Measurements from ENCODE around the gene LAPTM5. TPM values are rescaled to one million over a fixed set of nuclear protein-coding genes. Genes with fewer than 3 reads are reported as not detected.

LAPTM5 gene
- total RNA-seq, 1 experiment from 2014 or later, result 1.9 TPM

DNA sequence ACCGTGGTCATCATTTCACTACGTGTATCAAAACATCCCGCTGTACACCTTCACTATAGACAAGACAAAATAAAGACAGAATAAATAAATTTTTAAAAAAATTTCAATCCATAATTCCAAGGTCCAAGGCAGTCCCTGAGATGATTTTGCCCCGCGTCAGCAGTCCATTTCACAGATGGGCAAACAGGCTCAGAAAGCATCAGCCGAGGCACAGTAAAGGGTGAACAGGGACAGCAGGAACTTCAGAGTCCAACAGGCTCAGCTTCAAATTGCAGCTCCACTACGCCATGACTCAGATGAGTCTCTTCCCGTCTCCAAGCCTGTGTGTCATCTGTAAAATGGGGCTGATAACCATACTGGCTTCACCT is 49.2 kb downstream of the LAPTM5 start:
- no TSS peak for BruUV-seq (replicated peaks)
- ChIA-PET CTCF (interaction anchor here (0.6 to 0.9 kb wide), 3 partner anchors 10 to 913 kb away, joined by 3 to 4 read pairs (median 3); no protein-coding TSS in a partner anchor), POLR2A (no interaction called here)

DNA sequence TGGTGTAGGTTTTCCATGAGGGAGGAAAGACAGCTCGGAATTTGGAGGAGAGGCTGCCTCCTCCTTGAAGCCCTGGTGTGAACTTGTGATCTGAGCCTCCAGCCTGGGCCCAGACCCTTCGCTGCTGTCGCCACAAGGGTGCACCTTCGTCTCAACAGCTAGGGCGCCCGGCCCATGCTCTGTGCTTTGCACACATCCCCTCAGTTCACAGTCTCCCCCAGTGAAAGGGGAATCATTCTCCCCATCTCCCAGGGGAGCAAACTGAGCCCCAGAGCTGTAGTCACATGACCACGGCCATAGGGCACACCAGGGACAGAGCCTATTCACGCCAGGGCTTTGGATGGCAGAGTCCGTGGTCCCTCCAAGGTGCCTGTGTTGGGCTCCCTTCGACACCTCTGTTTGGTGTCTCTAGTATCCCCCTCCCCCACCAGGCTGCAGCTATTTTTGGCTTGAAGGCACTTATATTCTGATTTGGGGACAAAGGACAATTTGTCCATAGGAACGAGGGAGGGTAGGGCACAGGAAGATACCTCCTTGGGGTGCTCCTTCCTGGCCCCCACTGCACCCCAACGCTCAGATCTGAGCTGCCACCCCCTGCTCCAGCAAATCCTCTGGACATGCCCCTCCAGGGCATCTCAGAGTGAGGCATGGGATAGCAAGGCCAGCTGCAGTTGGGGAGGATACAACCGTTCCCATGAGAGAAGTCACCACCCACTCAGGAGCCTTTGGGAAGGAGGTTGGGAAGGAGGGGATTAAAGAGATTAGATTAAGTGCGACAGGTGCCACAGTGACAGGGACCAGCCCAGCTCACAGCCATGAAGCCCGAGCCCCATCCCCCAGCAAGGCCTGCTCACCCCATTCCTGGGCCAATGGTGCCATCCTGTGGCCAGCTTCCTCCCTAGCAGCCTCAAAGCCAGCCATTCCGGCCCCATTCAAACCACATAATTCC is 49.9 kb downstream of the LAPTM5 start:
- intact Hi-C loops (cut with micrococcal nuclease; ENCODE audit: unreplicated experiment) (loop anchor here (5.0 to 10.0 kb wide), 3 partner anchors 603 to 1470 kb away; partner anchors contain the start of gene PTPRU), in situ Hi-C loops (cut with HindIII; ENCODE audit: low pct_unique_long_range_greater_than_20kb, low sequenced_read_pairs) (no loop called here)
- ChIA-PET CTCF (interaction anchor here (0.6 to 0.9 kb wide), 6 partner anchors 11 to 913 kb away, joined by 3 to 5 read pairs (median 3); no protein-coding TSS in a partner anchor), POLR2A (interaction anchor here (0.5 kb wide), 1 partner anchor 1474 kb away, joined by 12 read pairs; no protein-coding TSS in a partner anchor)
- DNase-seq (ENCODE audit: low read depth, low spot score), result peak; percentile 33
- no peaks in the 10 kb centered on the region for H3K36me3 ChIP-seq (ENCODE audit: control insufficient read depth, insufficient read depth, low read length)
- TF ChIP-seq, protein P1, sequence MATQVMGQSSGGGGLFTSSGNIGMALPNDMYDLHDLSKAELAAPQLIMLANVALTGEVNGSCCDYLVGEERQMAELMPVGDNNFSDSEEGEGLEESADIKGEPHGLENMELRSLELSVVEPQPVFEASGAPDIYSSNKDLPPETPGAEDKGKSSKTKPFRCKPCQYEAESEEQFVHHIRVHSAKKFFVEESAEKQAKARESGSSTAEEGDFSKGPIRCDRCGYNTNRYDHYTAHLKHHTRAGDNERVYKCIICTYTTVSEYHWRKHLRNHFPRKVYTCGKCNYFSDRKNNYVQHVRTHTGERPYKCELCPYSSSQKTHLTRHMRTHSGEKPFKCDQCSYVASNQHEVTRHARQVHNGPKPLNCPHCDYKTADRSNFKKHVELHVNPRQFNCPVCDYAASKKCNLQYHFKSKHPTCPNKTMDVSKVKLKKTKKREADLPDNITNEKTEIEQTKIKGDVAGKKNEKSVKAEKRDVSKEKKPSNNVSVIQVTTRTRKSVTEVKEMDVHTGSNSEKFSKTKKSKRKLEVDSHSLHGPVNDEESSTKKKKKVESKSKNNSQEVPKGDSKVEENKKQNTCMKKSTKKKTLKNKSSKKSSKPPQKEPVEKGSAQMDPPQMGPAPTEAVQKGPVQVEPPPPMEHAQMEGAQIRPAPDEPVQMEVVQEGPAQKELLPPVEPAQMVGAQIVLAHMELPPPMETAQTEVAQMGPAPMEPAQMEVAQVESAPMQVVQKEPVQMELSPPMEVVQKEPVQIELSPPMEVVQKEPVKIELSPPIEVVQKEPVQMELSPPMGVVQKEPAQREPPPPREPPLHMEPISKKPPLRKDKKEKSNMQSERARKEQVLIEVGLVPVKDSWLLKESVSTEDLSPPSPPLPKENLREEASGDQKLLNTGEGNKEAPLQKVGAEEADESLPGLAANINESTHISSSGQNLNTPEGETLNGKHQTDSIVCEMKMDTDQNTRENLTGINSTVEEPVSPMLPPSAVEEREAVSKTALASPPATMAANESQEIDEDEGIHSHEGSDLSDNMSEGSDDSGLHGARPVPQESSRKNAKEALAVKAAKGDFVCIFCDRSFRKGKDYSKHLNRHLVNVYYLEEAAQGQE (IDR thresholded peaks at IDR 0.05; ENCODE audit: insufficient read depth in 1 of 2, low read depth in 2 of 2, low read length in 1 of 2), result no peak; a peak in 1 of 4 replicates
- TF ChIP-seq, protein P2, sequence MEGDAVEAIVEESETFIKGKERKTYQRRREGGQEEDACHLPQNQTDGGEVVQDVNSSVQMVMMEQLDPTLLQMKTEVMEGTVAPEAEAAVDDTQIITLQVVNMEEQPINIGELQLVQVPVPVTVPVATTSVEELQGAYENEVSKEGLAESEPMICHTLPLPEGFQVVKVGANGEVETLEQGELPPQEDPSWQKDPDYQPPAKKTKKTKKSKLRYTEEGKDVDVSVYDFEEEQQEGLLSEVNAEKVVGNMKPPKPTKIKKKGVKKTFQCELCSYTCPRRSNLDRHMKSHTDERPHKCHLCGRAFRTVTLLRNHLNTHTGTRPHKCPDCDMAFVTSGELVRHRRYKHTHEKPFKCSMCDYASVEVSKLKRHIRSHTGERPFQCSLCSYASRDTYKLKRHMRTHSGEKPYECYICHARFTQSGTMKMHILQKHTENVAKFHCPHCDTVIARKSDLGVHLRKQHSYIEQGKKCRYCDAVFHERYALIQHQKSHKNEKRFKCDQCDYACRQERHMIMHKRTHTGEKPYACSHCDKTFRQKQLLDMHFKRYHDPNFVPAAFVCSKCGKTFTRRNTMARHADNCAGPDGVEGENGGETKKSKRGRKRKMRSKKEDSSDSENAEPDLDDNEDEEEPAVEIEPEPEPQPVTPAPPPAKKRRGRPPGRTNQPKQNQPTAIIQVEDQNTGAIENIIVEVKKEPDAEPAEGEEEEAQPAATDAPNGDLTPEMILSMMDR (IDR thresholded peaks at IDR 0.05), result peak; percentile 86
- TF ChIP-seq SIN3A (IDR thresholded peaks at IDR 0.05; ENCODE audit: borderline replicate concordance, insufficient read depth, low read depth, low read length) (no peak), POLR2AphosphoS5 (IDR thresholded peaks at IDR 0.05; ENCODE audit: low read depth, low read length) (no peak), TCF7L2 (IDR thresholded peaks at IDR 0.05; ENCODE audit: low read depth, low read length) (no peak)
- ATAC-seq, result peak; percentile 91
- no TSS peak for BruUV-seq (replicated peaks)
- no peaks in the 10 kb centered on the region for H3K9me3 ChIP-seq (ENCODE audit: control insufficient read depth, insufficient read depth, low read depth, low read length)
- no peak overlapping the region for H3K27ac ChIP-seq (ENCODE audit: low read length)
- H3K4me1 ChIP-seq (ENCODE audit: control insufficient read depth, insufficient read depth, low read length), result no peaks in the 10 kb centered on the region
- no peak overlapping the region for H3K4me3 ChIP-seq (ENCODE audit: low read depth in 2 of 2, low read length in 2 of 2)
- no peaks in the 10 kb centered on the region; the same call in 1 of the 2 replicates for H3K27me3 ChIP-seq (ENCODE audit: control insufficient read depth, insufficient read depth, low read length)

More for the DNA sequence above, 49.2 kb downstream of the LAPTM5 start:
- intact Hi-C loops (cut with micrococcal nuclease; ENCODE audit: unreplicated experiment) (loop anchor here (5.0 to 10.0 kb wide), 3 partner anchors 604 to 1471 kb away; partner anchors contain the start of gene PTPRU), in situ Hi-C loops (cut with HindIII; ENCODE audit: low pct_unique_long_range_greater_than_20kb, low sequenced_read_pairs) (no loop called here)
- ATAC-seq (no peak; the same call in 1 of the 2 replicates), DNase-seq (ENCODE audit: low read depth, low spot score) (no peak)
- TF ChIP-seq, protein P1 (IDR thresholded peaks at IDR 0.05; ENCODE audit: insufficient read depth in 1 of 2, low read depth in 2 of 2, low read length in 1 of 2), result no peak
- TF ChIP-seq, protein P2 (IDR thresholded peaks at IDR 0.05), result peak; percentile 53
- H3K4me1 ChIP-seq (ENCODE audit: control insufficient read depth, insufficient read depth, low read length), result no peaks in the 10 kb centered on the region
- H3K27ac ChIP-seq (ENCODE audit: low read length), result no peak overlapping the region
- H3K9me3 ChIP-seq (ENCODE audit: control insufficient read depth, insufficient read depth, low read depth, low read length), result no peaks in the 10 kb centered on the region
- H3K4me3 ChIP-seq (ENCODE audit: low read depth in 2 of 2, low read length in 2 of 2), result no peak overlapping the region
- H3K27me3 ChIP-seq (ENCODE audit: control insufficient read depth, insufficient read depth, low read length), result no peaks in the 10 kb centered on the region; the same call in 1 of the 2 replicates
- H3K36me3 ChIP-seq (ENCODE audit: control insufficient read depth, insufficient read depth, low read length), result no peaks in the 10 kb centered on the region
